ENCODE measurements around the gene SPACA4.

Gene SPACA4

DNA sequence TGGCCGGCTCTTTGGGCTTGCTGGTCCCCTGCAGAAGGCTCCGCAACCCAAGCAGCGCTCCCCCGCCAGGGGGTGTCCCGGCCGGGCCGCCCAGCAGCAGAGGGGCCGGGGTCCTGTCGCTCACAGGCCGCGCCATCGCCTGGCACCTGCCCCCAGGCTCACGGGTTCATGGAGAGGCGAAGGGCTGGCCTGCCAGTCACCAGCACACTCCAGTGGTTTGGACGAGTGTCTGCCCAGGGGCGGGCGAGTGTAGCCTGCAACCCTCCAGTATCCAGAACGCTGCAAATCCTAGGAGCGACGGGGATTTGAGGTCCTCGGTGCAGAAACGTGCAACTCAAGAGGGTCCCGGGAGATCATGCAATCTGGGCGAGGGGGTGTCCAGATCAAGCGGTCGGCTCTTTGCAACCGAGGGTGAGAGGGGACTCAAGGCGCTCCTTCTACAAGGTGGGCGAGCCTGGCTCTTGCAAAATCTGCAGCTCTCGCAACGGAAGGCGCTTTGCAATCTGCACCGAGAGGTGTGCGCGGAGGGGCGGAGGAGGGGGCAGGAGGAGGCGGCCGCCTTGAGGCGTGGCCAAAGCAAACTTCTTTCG, 30.4 kb downstream of the SPACA4 start, which contains the start of gene DBP:
Gene DBP (minus strand): TSS at position 521 of the 590 bp plus-strand sequence. CDS start 385 bp downstream, at position 136.
- TF ChIP-seq ZFX (IDR thresholded peaks at IDR 0.05; ENCODE audit: borderline replicate concordance): no peak
- TF ChIP-seq, protein P1, sequence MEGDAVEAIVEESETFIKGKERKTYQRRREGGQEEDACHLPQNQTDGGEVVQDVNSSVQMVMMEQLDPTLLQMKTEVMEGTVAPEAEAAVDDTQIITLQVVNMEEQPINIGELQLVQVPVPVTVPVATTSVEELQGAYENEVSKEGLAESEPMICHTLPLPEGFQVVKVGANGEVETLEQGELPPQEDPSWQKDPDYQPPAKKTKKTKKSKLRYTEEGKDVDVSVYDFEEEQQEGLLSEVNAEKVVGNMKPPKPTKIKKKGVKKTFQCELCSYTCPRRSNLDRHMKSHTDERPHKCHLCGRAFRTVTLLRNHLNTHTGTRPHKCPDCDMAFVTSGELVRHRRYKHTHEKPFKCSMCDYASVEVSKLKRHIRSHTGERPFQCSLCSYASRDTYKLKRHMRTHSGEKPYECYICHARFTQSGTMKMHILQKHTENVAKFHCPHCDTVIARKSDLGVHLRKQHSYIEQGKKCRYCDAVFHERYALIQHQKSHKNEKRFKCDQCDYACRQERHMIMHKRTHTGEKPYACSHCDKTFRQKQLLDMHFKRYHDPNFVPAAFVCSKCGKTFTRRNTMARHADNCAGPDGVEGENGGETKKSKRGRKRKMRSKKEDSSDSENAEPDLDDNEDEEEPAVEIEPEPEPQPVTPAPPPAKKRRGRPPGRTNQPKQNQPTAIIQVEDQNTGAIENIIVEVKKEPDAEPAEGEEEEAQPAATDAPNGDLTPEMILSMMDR (IDR thresholded peaks at IDR 0.05): peak; percentile 11; the same call in 1 of the 2 replicates

DNA sequence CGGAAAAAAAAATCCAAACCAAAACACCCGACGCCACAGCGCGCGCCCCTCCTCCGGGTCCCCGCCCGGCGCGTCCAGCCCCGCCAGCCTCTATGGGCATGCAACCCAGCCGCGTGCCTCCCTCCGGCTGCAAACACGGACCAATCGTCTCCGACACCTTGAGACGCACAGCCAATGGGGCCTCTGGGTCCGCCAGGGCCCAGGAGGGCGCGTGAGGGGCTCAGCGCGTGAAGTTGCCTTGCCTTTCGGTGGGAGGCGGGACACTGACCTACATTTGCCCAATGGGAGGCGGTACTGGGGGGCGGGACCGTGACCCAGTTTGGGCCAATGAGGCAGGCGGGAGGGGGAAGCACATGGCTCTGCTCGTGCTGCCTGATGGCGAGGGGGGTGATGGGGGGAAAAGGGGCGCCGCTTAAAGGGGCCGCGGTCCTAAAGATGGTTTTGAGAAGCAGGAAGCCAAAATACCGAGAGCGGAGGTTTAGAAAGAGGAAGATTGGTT, 31.0 kb downstream of the SPACA4 start:
- H3K27ac ChIP-seq: peak overlapping the region; percentile 100
- TF ChIP-seq, protein P1 (IDR thresholded peaks at IDR 0.05): no peak
- TF ChIP-seq ZFX (IDR thresholded peaks at IDR 0.05; ENCODE audit: borderline replicate concordance): no peak

More for the DNA sequence above, 30.4 kb downstream of the SPACA4 start, which contains the start of gene DBP:
- H3K27ac ChIP-seq: peak within 1 kb of the TSS; percentile 100

DNA sequence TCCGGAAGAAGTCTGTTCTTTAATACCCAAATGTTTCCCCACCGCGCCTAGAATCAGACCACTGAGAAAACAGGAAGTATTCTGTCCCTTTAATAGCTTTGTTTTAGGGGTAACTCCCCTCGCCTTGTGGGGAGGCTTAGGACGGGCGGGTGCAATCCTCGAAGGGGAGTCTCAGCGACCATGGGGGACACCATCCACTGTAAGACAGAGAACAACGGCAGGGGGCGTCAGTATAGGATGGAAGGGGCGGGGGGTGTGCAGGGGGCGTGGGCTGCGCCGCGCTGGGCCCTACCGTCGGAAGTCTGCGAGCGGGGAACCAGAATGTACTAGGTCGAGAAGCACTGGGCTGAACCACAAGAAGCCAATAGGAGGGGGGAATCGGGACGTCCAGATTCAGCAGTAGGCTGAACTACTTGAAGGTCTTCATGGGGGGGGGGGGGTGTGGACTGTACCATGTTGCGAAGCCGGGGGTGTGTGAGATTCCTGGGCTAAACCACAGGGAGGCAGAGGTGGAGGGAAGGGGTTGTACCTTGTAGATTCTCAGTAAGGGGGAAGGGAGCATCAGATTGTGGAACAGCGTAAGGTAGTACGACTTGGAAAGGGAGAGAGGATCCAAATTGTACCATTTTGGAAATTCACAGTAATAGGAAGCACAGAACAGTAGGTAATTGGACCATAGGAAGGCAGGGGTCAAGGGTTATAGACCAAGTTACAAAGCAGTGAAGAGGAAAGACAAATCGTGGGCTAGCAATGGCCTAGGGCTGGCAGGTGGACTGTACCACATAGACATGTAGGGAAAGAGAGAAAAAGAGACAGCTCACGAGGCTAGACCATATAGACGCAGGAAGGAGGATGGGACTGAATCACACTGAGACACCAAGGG, 31.6 kb downstream of the SPACA4 start:
- TF ChIP-seq ZFX (IDR thresholded peaks at IDR 0.05; ENCODE audit: borderline replicate concordance): no peak
- TF ChIP-seq, protein P1 (IDR thresholded peaks at IDR 0.05): peak; percentile 15; the same call in 1 of the 2 replicates
- H3K27ac ChIP-seq: peak overlapping the region; percentile 100

DNA sequence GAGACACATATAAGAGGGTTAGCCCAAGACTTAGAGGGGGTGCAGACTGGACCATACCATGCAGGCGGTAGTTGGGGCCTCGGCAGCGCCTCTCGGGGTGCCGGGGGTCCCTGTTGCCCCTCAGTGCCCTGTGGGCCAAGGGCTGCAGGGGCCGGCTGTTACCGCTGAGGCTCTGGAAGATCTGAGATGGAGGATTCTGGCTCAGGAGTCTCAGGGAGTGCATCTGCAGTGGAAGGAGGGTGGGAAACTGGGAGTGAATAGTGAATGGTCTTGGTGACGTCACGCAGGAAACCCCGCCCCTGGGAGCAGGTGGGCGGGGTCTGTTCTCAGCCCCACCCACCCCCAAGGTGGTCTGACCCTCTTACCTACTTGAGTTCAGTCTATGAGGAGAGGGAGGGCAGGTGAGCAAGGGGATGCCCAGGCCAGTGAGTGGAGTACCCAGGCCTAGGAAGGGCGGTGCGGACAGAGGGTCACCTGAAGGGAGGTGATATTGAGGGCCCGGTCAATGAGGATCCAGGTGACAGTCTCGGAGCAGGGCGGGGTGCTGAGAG, 32.4 kb downstream of the SPACA4 start:
- TF ChIP-seq, protein P1 (IDR thresholded peaks at IDR 0.05): no peak
- TF ChIP-seq ZFX (IDR thresholded peaks at IDR 0.05; ENCODE audit: borderline replicate concordance): no peak
- peak overlapping the region; percentile 100 for H3K27ac ChIP-seq

DNA sequence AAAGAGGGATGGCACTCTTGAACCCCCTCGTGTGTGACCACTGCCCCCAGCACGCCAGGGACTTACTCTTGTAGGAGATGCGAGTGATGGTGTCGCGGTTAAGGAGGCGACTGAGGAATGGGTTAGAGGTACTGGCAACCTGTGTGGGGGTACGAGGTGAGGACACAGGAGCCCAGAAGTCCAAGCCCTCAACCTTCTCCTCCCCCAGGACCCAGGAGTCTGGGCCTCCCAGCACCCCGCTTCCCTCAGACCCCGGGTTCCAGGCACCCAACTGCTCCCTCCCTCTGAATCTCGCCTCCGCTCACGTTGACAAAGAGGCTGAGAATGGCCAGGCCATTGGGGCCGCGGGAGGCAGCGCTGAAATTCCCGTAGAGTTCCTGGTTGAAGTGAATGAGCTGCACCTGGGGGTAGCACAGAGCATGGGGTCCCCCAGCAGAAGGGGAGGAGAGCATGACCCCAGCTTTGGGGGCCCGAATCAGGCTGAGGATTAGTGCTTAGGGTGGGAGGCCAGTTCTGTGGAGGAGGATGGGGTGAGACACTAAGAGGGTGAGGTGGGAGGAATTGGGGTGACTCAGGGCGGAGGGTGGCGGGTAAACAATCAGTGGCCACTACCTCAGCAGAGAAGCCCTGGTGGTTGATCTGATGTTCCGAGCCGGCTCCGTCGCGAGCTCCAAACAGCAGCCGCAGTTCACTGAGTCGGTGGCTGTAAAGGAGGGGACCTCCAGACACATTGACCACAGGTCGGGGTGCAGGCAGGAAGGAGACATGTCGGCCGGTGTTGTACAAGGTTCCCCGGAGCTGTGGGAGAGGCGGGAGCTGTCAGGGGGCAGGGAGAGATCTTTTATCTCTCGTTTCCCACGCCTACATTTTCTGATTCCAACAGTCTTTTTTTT, 33.2 kb downstream of the SPACA4 start:
- peak overlapping the region; percentile 100 for H3K27ac ChIP-seq
- TF ChIP-seq, protein P1 (IDR thresholded peaks at IDR 0.05): no peak
- no peak for TF ChIP-seq ZFX (IDR thresholded peaks at IDR 0.05; ENCODE audit: borderline replicate concordance)

DNA sequence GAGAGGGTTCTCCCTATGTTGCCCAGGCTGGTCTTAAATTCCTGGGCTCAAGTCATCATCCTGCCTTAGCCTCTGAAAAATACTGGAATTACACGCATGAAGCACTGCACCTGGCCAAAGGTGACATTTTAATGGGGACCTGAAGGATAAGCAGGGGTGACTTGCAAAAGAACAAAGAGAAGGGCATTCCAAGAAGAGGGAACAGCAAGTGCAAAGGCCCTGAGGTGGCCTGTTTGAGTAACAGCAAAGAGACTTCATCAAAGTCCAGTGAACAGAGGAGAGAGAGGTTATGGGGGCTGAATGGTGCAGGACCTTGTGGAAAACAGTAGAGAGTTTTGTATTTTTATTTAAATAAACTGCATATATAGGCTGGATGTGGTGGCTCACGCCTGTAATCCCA, 35.3 kb downstream of the SPACA4 start:
- TF ChIP-seq, protein P1 (IDR thresholded peaks at IDR 0.05): no peak
- TF ChIP-seq ZFX (IDR thresholded peaks at IDR 0.05; ENCODE audit: borderline replicate concordance): no peak
- peak overlapping the region; percentile 100 for H3K27ac ChIP-seq
